AML-193 (cell line): ENCODE results near the gene INTU.

ENCODE experiments used
- DNase-seq, 2 experiments: peaks; one replicate each; lab custom pipeline; 2025; lab: John Stamatoyannopoulos, UW

INTU gene

DNA sequence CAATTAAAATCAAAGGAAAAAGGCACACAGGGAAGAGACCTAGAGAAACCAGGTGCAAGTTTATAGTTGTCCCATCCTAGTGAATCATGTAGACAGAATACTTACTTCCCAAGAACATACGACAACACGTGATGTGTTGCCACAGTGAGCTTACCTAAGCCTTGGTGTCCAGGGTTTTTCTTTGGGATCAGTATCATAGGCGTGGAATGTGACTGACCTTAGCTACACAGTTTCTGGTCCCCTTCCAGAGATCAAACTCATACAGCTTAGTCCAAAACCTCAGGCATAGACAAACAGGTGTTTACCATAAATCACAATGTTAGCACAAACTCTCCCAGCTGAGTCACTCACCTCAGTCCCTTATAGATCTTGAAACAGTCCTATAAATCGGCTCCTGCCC lies 115.1 kb downstream of the INTU start:
- no peak for DNase-seq

- no peak for DNase-seq
Measured at GRCh38 chr4:127748957-127749356, 116.2 kb downstream of the INTU start.

- DNase-seq = no peak
Measured at GRCh38 chr4:127756906-127757305, 124.1 kb downstream of the INTU start.

DNA sequence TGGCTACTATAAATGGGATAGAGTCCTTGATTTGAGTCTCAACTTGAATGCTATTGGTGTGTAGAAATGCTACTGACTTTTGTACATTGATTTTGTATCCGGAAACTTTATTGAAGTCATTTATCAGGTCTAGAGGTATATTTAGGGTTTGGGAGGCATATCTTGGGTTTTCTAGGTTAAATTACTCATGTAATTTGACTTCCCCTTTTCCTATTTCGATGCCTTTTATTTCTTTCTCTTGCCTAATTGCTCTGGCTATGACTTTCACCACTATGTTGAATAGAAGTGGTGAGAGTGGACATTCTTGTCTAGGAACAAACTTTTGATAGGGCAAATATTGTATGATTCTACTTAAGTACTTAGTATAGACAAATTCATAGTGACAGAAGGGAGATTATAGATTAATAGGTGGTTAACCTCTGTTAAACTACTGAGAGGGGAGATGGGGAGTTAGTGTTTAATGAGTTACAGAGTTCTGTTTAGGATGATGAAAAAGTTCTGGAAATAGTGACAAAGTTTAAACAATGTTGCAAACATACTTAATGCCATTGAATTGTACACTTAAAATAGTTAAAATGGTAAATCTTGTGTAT lies 126.6 kb downstream of the INTU start:
- DNase-seq = no peak

GRCh38 chr4:127759893-127760292 lies 127.1 kb downstream of the INTU start:
- DNase-seq = no peak

- DNase-seq = no peak
Measured at GRCh38 chr4:127771535-127772275, 138.9 kb downstream of the INTU start.

DNA sequence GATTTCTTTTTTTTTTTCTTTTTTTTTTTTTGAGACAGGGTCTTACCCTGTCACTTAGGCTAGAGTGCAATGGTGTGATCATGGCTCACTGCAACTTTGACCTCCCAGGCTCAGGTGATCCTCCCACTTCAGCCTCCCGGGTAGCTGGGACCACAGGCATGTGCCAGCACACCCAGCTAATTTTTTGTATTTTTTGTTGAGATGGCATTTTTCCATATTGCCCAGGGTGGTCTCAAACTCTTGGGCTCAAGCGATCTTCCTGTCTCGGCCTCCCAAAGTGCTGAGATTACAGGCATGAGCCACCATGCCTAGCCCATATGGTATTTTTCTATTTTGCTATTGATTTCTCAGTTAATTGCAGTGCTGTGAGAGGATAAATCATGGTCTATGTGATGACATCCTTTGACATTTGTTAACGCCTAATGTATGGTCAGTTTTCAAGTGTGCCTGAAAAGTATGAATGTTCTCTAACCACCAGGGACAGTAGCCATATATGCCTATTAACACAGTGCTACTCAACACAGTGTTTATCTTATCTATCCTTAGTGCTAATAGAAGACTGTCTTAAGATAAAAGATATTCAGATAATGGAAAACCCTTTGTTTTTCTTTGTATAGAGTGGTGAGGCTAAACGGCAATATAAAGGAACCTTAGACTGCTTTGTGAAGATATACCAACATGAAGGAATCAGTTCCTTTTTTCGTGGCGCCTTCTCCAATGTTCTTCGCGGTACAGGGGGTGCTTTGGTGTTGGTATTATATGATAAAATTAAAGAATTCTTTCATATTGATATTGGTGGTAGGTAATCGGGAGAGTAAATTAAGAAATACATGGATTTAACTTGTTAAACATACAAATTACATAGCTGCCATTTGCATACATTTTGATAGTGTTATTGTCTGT lies 140.3 kb downstream of the INTU start:
- no peak for DNase-seq

DNA sequence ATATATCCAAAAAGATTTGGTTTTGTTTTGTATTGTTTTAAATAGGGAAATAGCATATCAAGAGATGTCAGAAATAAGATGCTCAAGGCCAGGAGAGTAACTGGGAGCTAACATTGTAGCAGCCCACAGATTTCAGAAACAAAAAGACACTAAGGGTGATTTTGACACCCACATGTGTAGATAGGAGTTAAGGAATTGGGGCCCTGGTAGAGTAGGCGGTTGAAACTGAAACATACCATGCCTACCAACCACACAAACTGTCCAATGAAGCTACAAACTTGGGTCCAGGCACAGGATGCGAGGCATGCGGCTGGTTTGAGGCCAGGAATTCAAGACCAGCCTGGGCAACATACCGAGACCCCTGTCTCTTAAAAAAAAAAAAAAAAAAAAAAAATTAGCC lies 143.1 kb downstream of the INTU start:
- no peak for DNase-seq
